ENCODE data around the gene BAIAP2.

DNA sequence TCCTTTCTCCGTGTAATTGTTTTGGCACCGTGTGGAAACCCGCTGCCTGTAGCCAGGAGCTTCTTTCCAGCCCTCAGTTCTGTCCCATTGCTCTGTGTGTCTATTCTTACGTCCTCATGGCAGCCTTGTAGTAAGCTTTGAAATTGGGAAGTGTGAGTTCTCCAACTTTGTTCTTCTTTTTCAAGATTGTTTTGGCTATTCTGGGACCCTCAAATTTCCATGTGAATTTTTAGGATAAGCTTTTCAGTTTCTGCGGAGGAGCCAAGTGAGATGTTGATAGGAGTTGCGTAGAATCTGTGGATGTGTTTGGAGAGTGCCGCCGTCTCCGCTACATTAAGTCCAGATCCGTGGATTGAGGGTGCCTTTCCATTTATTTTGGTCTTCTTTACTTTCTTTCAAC is 28.1 kb upstream of the BAIAP2 start:
- TF ChIP-seq, protein P1, sequence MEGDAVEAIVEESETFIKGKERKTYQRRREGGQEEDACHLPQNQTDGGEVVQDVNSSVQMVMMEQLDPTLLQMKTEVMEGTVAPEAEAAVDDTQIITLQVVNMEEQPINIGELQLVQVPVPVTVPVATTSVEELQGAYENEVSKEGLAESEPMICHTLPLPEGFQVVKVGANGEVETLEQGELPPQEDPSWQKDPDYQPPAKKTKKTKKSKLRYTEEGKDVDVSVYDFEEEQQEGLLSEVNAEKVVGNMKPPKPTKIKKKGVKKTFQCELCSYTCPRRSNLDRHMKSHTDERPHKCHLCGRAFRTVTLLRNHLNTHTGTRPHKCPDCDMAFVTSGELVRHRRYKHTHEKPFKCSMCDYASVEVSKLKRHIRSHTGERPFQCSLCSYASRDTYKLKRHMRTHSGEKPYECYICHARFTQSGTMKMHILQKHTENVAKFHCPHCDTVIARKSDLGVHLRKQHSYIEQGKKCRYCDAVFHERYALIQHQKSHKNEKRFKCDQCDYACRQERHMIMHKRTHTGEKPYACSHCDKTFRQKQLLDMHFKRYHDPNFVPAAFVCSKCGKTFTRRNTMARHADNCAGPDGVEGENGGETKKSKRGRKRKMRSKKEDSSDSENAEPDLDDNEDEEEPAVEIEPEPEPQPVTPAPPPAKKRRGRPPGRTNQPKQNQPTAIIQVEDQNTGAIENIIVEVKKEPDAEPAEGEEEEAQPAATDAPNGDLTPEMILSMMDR (IDR thresholded peaks at IDR 0.05) = no peak
- no peak for TF ChIP-seq POLR2A (IDR thresholded peaks at IDR 0.05)
